Type B pancreatic cell (in vitro differentiated cells): ENCODE results near the gene LY6G6C. TPM values are rescaled to one million over a fixed set of nuclear protein-coding genes. Genes with fewer than 3 reads are reported as not detected.
A peak's percentile ranks its signal among the peaks of the same experiment; 100 is the strongest.

Experiments used
- DNase-seq: peaks from one replicate; pipeline ENCODE4 v3.0.0; 2021; ENCODE audit warnings: mixed read lengths; ENCODE audit not compliant: unreplicated experiment; ENCODE audit errors: extremely low spot score
- H3K27ac Mint-ChIP-seq: 2 replicates; pipeline ENCODE4 v1.8.0; 2021; ENCODE audit warnings: mild to moderate bottlenecking, mixed read lengths
- H3K27me3 Mint-ChIP-seq: 2 replicates; pipeline ENCODE4 v1.8.0; 2021; ENCODE audit warnings: mixed read lengths
- H3K36me3 Mint-ChIP-seq: 2 replicates; pipeline ENCODE4 v1.8.0; 2021; ENCODE audit warnings: mixed read lengths
- H3K4me1 Mint-ChIP-seq: one replicate; pipeline ENCODE4 v1.8.0; 2021; ENCODE audit warnings: mixed read lengths; ENCODE audit not compliant: unreplicated experiment
- H3K4me3 Mint-ChIP-seq: 2 replicates; pipeline ENCODE4 v1.8.0; 2021; ENCODE audit warnings: mild to moderate bottlenecking, mixed read lengths
- H3K9me3 Mint-ChIP-seq: 2 replicates; pipeline ENCODE4 v1.8.0; 2021; ENCODE audit warnings: mixed read lengths
- CTCF ChIP-seq: fragments of 200-600 bp; sonication (generic); conservative IDR thresholded peaks from 2 replicates; pipeline ENCODE4 v1.5.0; 2021; ENCODE audit warnings: antibody characterized with exemption, mild to moderate bottlenecking
- total RNA-seq: library from RNA; stranded (reverse); gene quantifications from 2 replicates; pipeline ENCODE4 v1.2.1, GENCODE V29; 2021; ENCODE audit warnings: low replicate concordance

LY6G6C gene
- total RNA-seq, 1 donor from 2014 or later = 2.5 TPM

GRCh38 chr6:31762356-31762755, 40.8 kb upstream of the LY6G6C start, which contains the start of gene SAPCD1:
SAPCD1 (plus strand) TSS chr6:31762656; CDS start chr6:31763055, 399 bp downstream.
- TF ChIP-seq CTCF = no peak
- Mint-ChIP-seq H3K36me3 (peaks cover 25% of the 10 kb centered on the region), H3K27ac (peak within 1 kb of the TSS; percentile 62), H3K9me3 (no peaks in the 10 kb centered on the region), H3K4me3 (no peak within 1 kb of the TSS), H3K4me1 (peaks cover 11% of the 10 kb centered on the region), H3K27me3 (no peaks in the 10 kb centered on the region)
- no peak for DNase-seq

GRCh38 chr6:31761343-31761742, 39.8 kb upstream of the LY6G6C start:
- no peak for DNase-seq
- H3K4me3 Mint-ChIP-seq = no peak overlapping the region
- H3K27ac Mint-ChIP-seq = no peak overlapping the region
- H3K4me1 Mint-ChIP-seq = peaks cover 11% of the 10 kb centered on the region
- TF ChIP-seq CTCF = no peak
- H3K9me3 Mint-ChIP-seq = no peaks in the 10 kb centered on the region
- H3K27me3 Mint-ChIP-seq = no peaks in the 10 kb centered on the region
- H3K36me3 Mint-ChIP-seq = peaks cover 25% of the 10 kb centered on the region

GRCh38 chr6:31760790-31761189, 39.2 kb upstream of the LY6G6C start:
- no peaks in the 10 kb centered on the region for H3K9me3 Mint-ChIP-seq
- DNase-seq = no peak
- H3K27me3 Mint-ChIP-seq = no peaks in the 10 kb centered on the region
- no peak for TF ChIP-seq CTCF
- H3K4me1 Mint-ChIP-seq = peaks cover 11% of the 10 kb centered on the region
- peaks cover 25% of the 10 kb centered on the region for H3K36me3 Mint-ChIP-seq
- H3K27ac Mint-ChIP-seq = no peak overlapping the region
- H3K4me3 Mint-ChIP-seq = no peak overlapping the region

GRCh38 chr6:31758281-31758680, 36.7 kb upstream of the LY6G6C start:
- H3K9me3 Mint-ChIP-seq = no peaks in the 10 kb centered on the region
- H3K4me3 Mint-ChIP-seq = no peak overlapping the region
- peaks cover 2% of the 10 kb centered on the region for H3K4me1 Mint-ChIP-seq
- no peaks in the 10 kb centered on the region for H3K27me3 Mint-ChIP-seq
- TF ChIP-seq CTCF = no peak
- peaks cover 18% of the 10 kb centered on the region for H3K36me3 Mint-ChIP-seq
- DNase-seq = no peak
- H3K27ac Mint-ChIP-seq = no peak overlapping the region

GRCh38 chr6:31752739-31753319, 31.3 kb upstream of the LY6G6C start:
- Mint-ChIP-seq H3K4me1 (no peaks in the 10 kb centered on the region), H3K36me3 (no peaks in the 10 kb centered on the region), H3K27ac (no peak overlapping the region), H3K27me3 (no peaks in the 10 kb centered on the region), H3K9me3 (no peaks in the 10 kb centered on the region), H3K4me3 (no peak overlapping the region)
- no peak for TF ChIP-seq CTCF
- DNase-seq = no peak
